ENCODE results near the gene DRAP1.

DNA sequence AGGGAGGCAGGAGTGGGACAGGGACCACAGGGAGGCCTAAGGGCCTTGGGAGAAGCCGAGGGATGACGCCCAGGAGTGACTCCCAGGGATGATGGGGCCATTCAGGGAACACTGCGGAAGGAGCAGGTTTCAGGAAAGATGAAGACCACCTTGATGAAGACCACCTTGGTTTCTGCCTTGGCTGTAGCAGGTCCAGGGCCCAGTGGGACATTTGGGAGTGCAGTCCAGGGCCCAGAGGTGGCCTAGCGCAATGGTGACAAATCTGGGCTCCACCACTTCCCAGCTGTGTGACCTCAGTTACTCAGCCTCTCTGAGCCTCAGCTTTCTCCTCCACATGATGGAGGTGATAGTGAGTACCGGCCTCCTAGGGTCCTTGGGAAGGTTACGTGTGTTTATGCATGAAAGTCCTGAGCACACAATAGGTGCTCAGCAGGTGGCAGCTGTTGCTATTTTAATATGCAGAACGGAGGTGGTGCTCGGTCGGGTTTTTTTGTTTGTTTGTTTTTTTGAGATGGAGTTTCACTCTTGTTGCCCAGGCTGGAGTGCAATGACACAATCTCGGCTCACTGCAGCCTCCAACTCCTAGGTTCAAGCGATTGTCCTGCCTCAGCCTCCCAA lies 26.8 kb downstream of the DRAP1 start:
- TF ChIP-seq, protein P1, sequence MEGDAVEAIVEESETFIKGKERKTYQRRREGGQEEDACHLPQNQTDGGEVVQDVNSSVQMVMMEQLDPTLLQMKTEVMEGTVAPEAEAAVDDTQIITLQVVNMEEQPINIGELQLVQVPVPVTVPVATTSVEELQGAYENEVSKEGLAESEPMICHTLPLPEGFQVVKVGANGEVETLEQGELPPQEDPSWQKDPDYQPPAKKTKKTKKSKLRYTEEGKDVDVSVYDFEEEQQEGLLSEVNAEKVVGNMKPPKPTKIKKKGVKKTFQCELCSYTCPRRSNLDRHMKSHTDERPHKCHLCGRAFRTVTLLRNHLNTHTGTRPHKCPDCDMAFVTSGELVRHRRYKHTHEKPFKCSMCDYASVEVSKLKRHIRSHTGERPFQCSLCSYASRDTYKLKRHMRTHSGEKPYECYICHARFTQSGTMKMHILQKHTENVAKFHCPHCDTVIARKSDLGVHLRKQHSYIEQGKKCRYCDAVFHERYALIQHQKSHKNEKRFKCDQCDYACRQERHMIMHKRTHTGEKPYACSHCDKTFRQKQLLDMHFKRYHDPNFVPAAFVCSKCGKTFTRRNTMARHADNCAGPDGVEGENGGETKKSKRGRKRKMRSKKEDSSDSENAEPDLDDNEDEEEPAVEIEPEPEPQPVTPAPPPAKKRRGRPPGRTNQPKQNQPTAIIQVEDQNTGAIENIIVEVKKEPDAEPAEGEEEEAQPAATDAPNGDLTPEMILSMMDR (IDR thresholded peaks at IDR 0.05), result no peak
- no peak for TF ChIP-seq ZFX (IDR thresholded peaks at IDR 0.05; ENCODE audit: borderline replicate concordance)

All from 22Rv1 (cell line).